ENCODE data around the gene LGALS7. TPM values are rescaled to one million over a fixed set of nuclear protein-coding genes. Genes with fewer than 3 reads are reported as not detected.

Gene LGALS7
- total and polyA plus RNA-seq, 2 of the 8 experiments (the other 6 are each of a cell fraction or from before 2014, with no cell fraction given) = 0.32 TPM; not detected in 1

GRCh38 chr19:38731654-38732301 is 41.5 kb downstream of the LGALS7 start:
- Histone ChIP-seq H2BK15ac (ENCODE audit: low read length) (no peak overlapping the region), H4K8ac (ENCODE audit: extremely low read depth, insufficient read depth, low read length) (peak overlapping the region; percentile 42; the same call in 1 of the 2 replicates), H3K79me1 (ENCODE audit: low read depth, low read length) (peaks cover 2% of the 10 kb centered on the region), H2BK20ac (ENCODE audit: low read length) (no peak overlapping the region), H3K36me3 (ENCODE audit: control insufficient read depth in 2 of 4, insufficient read depth in 4 of 4, low read length in 3 of 4) (peaks cover 11 to 37% (median 23%) of the 10 kb centered on the region in 4 experiments; a peak in 7 of 8 replicates), H3K27me3 (replicated peaks in 1 of 4; ENCODE audit: control insufficient read depth in 3 of 4, extremely low read depth in 1 of 4, insufficient read depth in 3 of 4, low read length in 3 of 4) (peaks cover 0 to 2% (median 0%) of the 10 kb centered on the region in 4 experiments; a peak in 3 of 7 replicates), H3K79me2 (ENCODE audit: control insufficient read depth in 1 of 2, insufficient read depth in 2 of 2, low read length in 2 of 2) (no peaks in the 10 kb centered on the region), H3K9me3 (ENCODE audit: insufficient read depth in 2 of 2, low read depth in 1 of 2, low read length in 1 of 2) (no peaks in the 10 kb centered on the region), H2AFZ (ENCODE audit: low read length) (no peak overlapping the region), H4K5ac (ENCODE audit: insufficient read length, low read depth, low read length) (no peak overlapping the region), H3K14ac (ENCODE audit: insufficient read length) (no peak overlapping the region), H3K23me2 (ENCODE audit: low read depth, low read length) (peaks cover 8% of the 10 kb centered on the region; the same call in 1 of the 2 replicates), H2BK120ac (replicated peaks; ENCODE audit: low read depth, low read length) (no peak overlapping the region), H3K4ac (replicated peaks; ENCODE audit: insufficient read length, low read depth, low read length) (no peak overlapping the region), H3K23ac (ENCODE audit: insufficient read length) (no peak overlapping the region), H2BK5ac (ENCODE audit: low read depth, low read length) (no peak overlapping the region), H3K4me3 (ENCODE audit: extremely low read depth in 1 of 4, insufficient read depth in 2 of 4, low read depth in 3 of 4, low read length in 4 of 4) (no peak overlapping the region), H4K20me1 (replicated peaks in 1 of 2; ENCODE audit: control insufficient read depth in 1 of 2, insufficient read depth in 2 of 2, low read length in 2 of 2) (peaks cover 10 to 12% of the 10 kb centered on the region in 2 experiments), H2AK5ac (ENCODE audit: low read depth, low read length) (no peak overlapping the region), H3K27ac (ENCODE audit: low read depth, low read length) (no peak overlapping the region), H3K9ac (replicated peaks in 1 of 4; ENCODE audit: extremely low read depth in 1 of 4, low read depth in 3 of 4, low read length in 3 of 4) (no peak overlapping the region), H3K56ac (replicated peaks; ENCODE audit: insufficient read length, low read depth, low read length) (no peak overlapping the region), H3K4me1 (replicated peaks in 1 of 4; ENCODE audit: control insufficient read depth in 3 of 4, insufficient read depth in 4 of 4, low read length in 3 of 4) (peaks cover 0 to 13% (median 8%) of the 10 kb centered on the region in 4 experiments; a peak in 6 of 7 replicates), H3K18ac (ENCODE audit: extremely low read depth, low read length) (no peak overlapping the region), H4K91ac (replicated peaks; ENCODE audit: insufficient read length, low read length) (no peak overlapping the region), H3K4me2 (ENCODE audit: insufficient read depth in 1 of 2, low read depth in 2 of 2, low read length in 2 of 2) (no peak overlapping the region), H2BK12ac (ENCODE audit: low read depth, low read length) (no peak overlapping the region)
- no peak for DNase-seq (ENCODE audit: low read depth in 1 of 2, low spot score in 2 of 2)
- no peak for FAIRE-seq
- POLR2A ChIA-PET (ENCODE audit: partially characterized antibody) = interaction anchor here (0.6 to 1.4 kb wide), 6 partner anchors 53 to 336 kb away, joined by 3 to 4 read pairs (median 3); partner anchors contain the start of gene LGALS4
- WGBS, 2 experiments (ENCODE audit: extremely low coverage in 1 of 2, insufficient coverage in 1 of 2, insufficient read length in 1 of 2, insufficient replicate concordance in 2 of 2, low coverage in 1 of 2, low lambda C conversion rate in 2 of 2, missing lambda C conversion rate in 1 of 2) = 92% methylated on average over 10 of the region's 10 CpGs; no CpG with 5 or more reads in 1 of the 2 experiments
- TF ChIP-seq POLR2AphosphoS5 (IDR thresholded peaks at IDR 0.05; ENCODE audit: low read depth, low read length) (peak; percentile 48; the same call in 1 of the 2 replicates), JUN (IDR thresholded peaks at IDR 0.05; ENCODE audit: low read depth, low read length) (no peak), POLR2A (IDR thresholded peaks at IDR 0.05; ENCODE audit: control extremely low read depth in 1 of 2, low read depth in 2 of 2, low read length in 2 of 2) (peak in 1 of 2 experiments; percentile 21; a peak in 1 of 3 replicates)
- CTCF ChIA-PET (ENCODE audit: partially characterized antibody) = no interaction called here

Data from H1 (cell line).